Measurements from ENCODE around the gene HSPA1A. TPM values are rescaled to one million over a fixed set of nuclear protein-coding genes. Genes with fewer than 3 reads are reported as not detected.

Gene HSPA1A
- total RNA-seq, 2 experiments from 2014 or later: 0.22 to 2.2 TPM

GRCh38 chr6:31858707-31859106 lies 43.4 kb downstream of the HSPA1A start:
- no peak overlapping the region for H3K4me2 ChIP-seq (ENCODE audit: low read length)

GRCh38 chr6:31859923-31860322 lies 44.6 kb downstream of the HSPA1A start:
- intact Hi-C loops (cut with micrococcal nuclease; ENCODE audit: unreplicated experiment): no loop called here
- TF ChIP-seq EZH2phosphoT487 (IDR thresholded peaks at IDR 0.05; ENCODE audit: borderline replicate concordance, low read depth, low read length): no peak
- no peak for TF ChIP-seq CTCF (conservative IDR thresholded peaks at IDR 0.05; ENCODE audit: low read length)
- POLR2A ChIA-PET: no interaction called here

More at GRCh38 chr6:31858707-31859106, 43.4 kb downstream of the HSPA1A start:
- TF ChIP-seq EZH2phosphoT487 (IDR thresholded peaks at IDR 0.05; ENCODE audit: borderline replicate concordance, low read depth, low read length) (no peak), CTCF (conservative IDR thresholded peaks at IDR 0.05; ENCODE audit: low read length) (no peak)
- H3K9me3 ChIP-seq (ENCODE audit: low read length): no peaks in the 10 kb centered on the region
- CTCF ChIA-PET (ENCODE audit: unreplicated experiment): no interaction called here
- no peaks in the 10 kb centered on the region for H4K20me1 ChIP-seq (ENCODE audit: insufficient read depth, low read length)
- H3K27ac ChIP-seq (ENCODE audit: low read depth, low read length, poor library complexity, severe bottlenecking): no peak overlapping the region
- POLR2A ChIA-PET: interaction anchor here (0.9 kb wide), 1 partner anchor 20 kb away, joined by 3 read pairs; no protein-coding TSS in a partner anchor
- H3K4me1 ChIP-seq (ENCODE audit: insufficient read depth, low read length, poor library complexity, severe bottlenecking): peaks cover 12% of the 10 kb centered on the region
- H3K79me2 ChIP-seq (ENCODE audit: insufficient read depth, low read depth, low read length): no peaks in the 10 kb centered on the region
- intact Hi-C loops (cut with micrococcal nuclease; ENCODE audit: unreplicated experiment): no loop called here
- H3K36me3 ChIP-seq (ENCODE audit: insufficient read depth, low read length): no peaks in the 10 kb centered on the region
- no peak overlapping the region for H3K4me3 ChIP-seq (ENCODE audit: low read depth, low read length, poor library complexity, severe bottlenecking)
- H2AFZ ChIP-seq (ENCODE audit: low read length): no peak overlapping the region
- no peak for DNase-seq (ENCODE audit: low spot score)
- BruUV-seq (replicated peaks): no TSS peak
- H3K9me2 ChIP-seq (ENCODE audit: insufficient read depth, low read length): no peaks in the 10 kb centered on the region

GRCh38 chr6:31860349-31860748 lies 45.0 kb downstream of the HSPA1A start:
- no peak for DNase-seq (ENCODE audit: low spot score)
- Histone ChIP-seq H4K20me1 (ENCODE audit: insufficient read depth, low read length) (no peaks in the 10 kb centered on the region), H3K9me3 (ENCODE audit: low read length) (no peaks in the 10 kb centered on the region), H3K4me2 (ENCODE audit: low read length) (no peak overlapping the region), H3K4me1 (ENCODE audit: insufficient read depth, low read length, poor library complexity, severe bottlenecking) (peaks cover 20% of the 10 kb centered on the region), H2AFZ (ENCODE audit: low read length) (no peak overlapping the region), H3K79me2 (ENCODE audit: insufficient read depth, low read depth, low read length) (no peaks in the 10 kb centered on the region), H3K27ac (ENCODE audit: low read depth, low read length, poor library complexity, severe bottlenecking) (no peak overlapping the region), H3K4me3 (ENCODE audit: low read depth, low read length, poor library complexity, severe bottlenecking) (no peak overlapping the region), H3K36me3 (ENCODE audit: insufficient read depth, low read length) (no peaks in the 10 kb centered on the region), H3K9me2 (ENCODE audit: insufficient read depth, low read length) (no peaks in the 10 kb centered on the region)
- BruUV-seq (replicated peaks): no TSS peak
- POLR2A ChIA-PET: interaction anchor here (0.9 kb wide), 1 partner anchor 28 kb away, joined by 3 read pairs; no protein-coding TSS in a partner anchor
- TF ChIP-seq EZH2phosphoT487 (IDR thresholded peaks at IDR 0.05; ENCODE audit: borderline replicate concordance, low read depth, low read length): no peak
- TF ChIP-seq CTCF (conservative IDR thresholded peaks at IDR 0.05; ENCODE audit: low read length): no peak
- intact Hi-C loops (cut with micrococcal nuclease; ENCODE audit: unreplicated experiment): no loop called here
- CTCF ChIA-PET (ENCODE audit: unreplicated experiment): no interaction called here

More at GRCh38 chr6:31859923-31860322, 44.6 kb downstream of the HSPA1A start:
- Histone ChIP-seq H2AFZ (ENCODE audit: low read length) (no peak overlapping the region), H3K9me2 (ENCODE audit: insufficient read depth, low read length) (no peaks in the 10 kb centered on the region), H3K79me2 (ENCODE audit: insufficient read depth, low read depth, low read length) (no peaks in the 10 kb centered on the region), H3K27ac (ENCODE audit: low read depth, low read length, poor library complexity, severe bottlenecking) (no peak overlapping the region), H3K4me2 (ENCODE audit: low read length) (no peak overlapping the region), H3K9me3 (ENCODE audit: low read length) (no peaks in the 10 kb centered on the region), H4K20me1 (ENCODE audit: insufficient read depth, low read length) (no peaks in the 10 kb centered on the region), H3K36me3 (ENCODE audit: insufficient read depth, low read length) (no peaks in the 10 kb centered on the region), H3K4me3 (ENCODE audit: low read depth, low read length, poor library complexity, severe bottlenecking) (no peak overlapping the region), H3K4me1 (ENCODE audit: insufficient read depth, low read length, poor library complexity, severe bottlenecking) (peaks cover 20% of the 10 kb centered on the region)
- no peak for DNase-seq (ENCODE audit: low spot score)
- CTCF ChIA-PET (ENCODE audit: unreplicated experiment): no interaction called here
- no TSS peak for BruUV-seq (replicated peaks)

Data from OCI-LY7 (cell line).